Keratinocyte (primary cell): ENCODE data around the gene STRBP. TPM values are rescaled to one million over a fixed set of nuclear protein-coding genes. Genes with fewer than 3 reads are reported as not detected.
"Not testable (repeated sequence)": the region's sequence is repeated elsewhere in the genome, so short reads cannot be mapped to it uniquely, and the experiment has no call there.

ENCODE experiments used
- DNase-seq: peaks from one replicate; pipeline ENCODE4 v3.0.0-alpha.2; 2011; ENCODE audit warnings: low read depth, missing footprints, low spot score
- FAIRE-seq: peaks from 2 replicates; lab custom pipeline; 2011; peaks lifted over from hg19 to GRCh38; lab: Jason Lieb, UNC
- H2AFZ ChIP-seq: 2 replicates; pipeline ENCODE4 v1.6.0; 2012; ENCODE audit warnings: low read length, control low read depth, inconsistent platforms; ENCODE audit not compliant: control insufficient read depth
- H3K27ac ChIP-seq: 2 replicates; pipeline ENCODE4 v1.5.1; 2011; ENCODE audit warnings: low read length; ENCODE audit not compliant: control insufficient read depth, insufficient read depth
- H3K27me3 ChIP-seq: 3 replicates; pipeline ENCODE4 v1.6.0; 2011; ENCODE audit warnings: low read length; ENCODE audit not compliant: control insufficient read depth, insufficient read depth; ENCODE audit errors: extremely low read depth
- H3K36me3 ChIP-seq, 2 experiments: 2 replicates in 1 of 2; 3 replicates in 1 of 2; pipeline ENCODE4 v1.5.1; 2011; ENCODE audit warnings: low read length in 2 of 2, mild to moderate bottlenecking in 1 of 2; ENCODE audit not compliant: control insufficient read depth in 2 of 2, insufficient read depth in 2 of 2; ENCODE audit errors: extremely low read depth in 1 of 2
- H3K4me1 ChIP-seq: 3 replicates; pipeline ENCODE4 v1.5.1; 2011; ENCODE audit warnings: low read length; ENCODE audit not compliant: control insufficient read depth, insufficient read depth; ENCODE audit errors: extremely low read depth
- H3K4me2 ChIP-seq: 3 replicates; pipeline ENCODE4 v1.6.0; 2011; ENCODE audit warnings: low read depth, low read length; ENCODE audit not compliant: control insufficient read depth, insufficient read depth; ENCODE audit errors: extremely low read depth
- H3K4me3 ChIP-seq, 3 experiments: fragments of 200-600 bp in 1 of 3; sonication (generic) in 1 of 3; 2 replicates in 2 of 3; 3 replicates in 1 of 3; pipeline ENCODE4 v1.5.1; 2011 to 2016; ENCODE audit warnings: low read length in 3 of 3, mild to moderate bottlenecking in 3 of 3, control low read depth in 2 of 3, inconsistent platforms in 1 of 3, low read depth in 1 of 3, mixed read lengths in 1 of 3, mixed run types in 1 of 3, moderate library complexity in 1 of 3; ENCODE audit not compliant: control insufficient read depth in 2 of 3, insufficient read depth in 2 of 3; ENCODE audit errors: extremely low read depth in 1 of 3
- H3K79me2 ChIP-seq: 2 replicates; pipeline ENCODE4 v1.6.0; 2012; ENCODE audit warnings: low read length; ENCODE audit not compliant: control insufficient read depth, insufficient read depth
- H3K9ac ChIP-seq: 3 replicates; pipeline ENCODE4 v1.6.0; 2011; ENCODE audit warnings: low read length; ENCODE audit not compliant: control insufficient read depth, insufficient read depth; ENCODE audit errors: extremely low read depth
- H3K9me1 ChIP-seq: 3 replicates; pipeline ENCODE4 v1.6.0; 2011; ENCODE audit warnings: low read length; ENCODE audit not compliant: control insufficient read depth, insufficient read depth; ENCODE audit errors: extremely low read depth
- H3K9me3 ChIP-seq: 2 replicates; pipeline ENCODE4 v1.5.1; 2012; ENCODE audit warnings: low read depth, low read length; ENCODE audit not compliant: control insufficient read depth
- H4K20me1 ChIP-seq: 3 replicates; pipeline ENCODE4 v1.6.0; 2011; ENCODE audit warnings: low read length; ENCODE audit not compliant: control insufficient read depth, insufficient read depth; ENCODE audit errors: extremely low read depth
- EZH2 ChIP-seq: IDR thresholded peaks from one replicate; pipeline ENCODE4 v1.6.1; 2012; ENCODE audit warnings: inconsistent platforms, mild to moderate bottlenecking, low read length, moderate library complexity
- dilution Hi-C: fragments of 300-500 bp; cut with MboI; formaldehyde crosslinking; loops from one replicate; pipeline ENCODE4 v1.7.0; 2020; ENCODE audit warnings: low sequenced_read_pairs; ENCODE audit not compliant: extremely low pct_ligation_motif_present
- polyA plus RNA-seq, 5 experiments: library from polyadenylated mRNA; depleted of rRNA in 3 of 5; stranded (reverse) in 3 of 5; stranded (forward) in 1 of 5; unstranded in 1 of 5; fragments of >200 nt; gene quantifications; 1 replicate in 1 of 5; 2 replicates in 3 of 5; 3 replicates in 1 of 5; pipeline versions ENCODE4 v1.2.1 to v1.2.3, GENCODE V29; 2011 to 2012; ENCODE audit warnings: missing spikeins in 2 of 5, low read depth in 1 of 5, low replicate concordance in 1 of 5
- TF ChIP-seq, protein P1 (sequence below), 3 experiments: IDR thresholded peaks in 1 of 3; conservative IDR thresholded peaks in 1 of 3; optimal IDR thresholded peaks in 1 of 3; 2 replicates in 2 of 3; 3 replicates in 1 of 3; pipeline versions ENCODE3 to v1.5.1; 2011; ENCODE audit warnings: low read length in 3 of 3, mild to moderate bottlenecking in 3 of 3, moderate library complexity in 2 of 3, control low read depth in 1 of 3, inconsistent platforms in 1 of 3; ENCODE audit not compliant: insufficient read depth in 2 of 3; ENCODE audit errors: extremely low read depth in 1 of 3

The STRBP gene
- polyA plus RNA-seq, 1 donor (not counting 4 experiments of a cell fraction or from before 2014, with no cell fraction given): 11.3 TPM

DNA sequence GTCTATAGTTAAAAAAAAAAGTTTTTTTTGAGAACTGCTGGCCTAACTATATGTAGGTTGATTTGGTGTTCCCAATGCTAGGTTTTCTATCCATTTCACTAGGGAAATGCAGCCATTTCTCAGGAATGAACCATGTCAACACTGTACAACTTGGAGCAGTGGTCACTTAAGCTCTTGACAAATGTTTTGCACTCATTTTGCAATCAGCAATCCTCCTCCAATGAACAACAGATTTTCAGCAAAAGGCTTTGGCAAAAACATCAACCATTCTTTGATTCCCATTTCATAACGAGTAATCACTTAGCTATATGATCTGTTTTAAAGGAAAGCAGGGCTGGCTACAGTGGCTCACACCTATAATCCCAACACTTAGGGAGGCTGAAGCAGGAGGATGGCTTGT, 17.9 kb downstream of the STRBP start:
- Histone ChIP-seq H3K9me1 (no peaks in the 10 kb centered on the region), H3K27ac (no peak overlapping the region), H3K9me3 (no peaks in the 10 kb centered on the region), H4K20me1 (no peaks in the 10 kb centered on the region), H3K4me1 (no peaks in the 10 kb centered on the region), H3K27me3 (no peaks in the 10 kb centered on the region), H2AFZ (no peak overlapping the region), H3K36me3 (no peaks in the 10 kb centered on the region), H3K4me2 (no peak overlapping the region), H3K4me3 (no peak overlapping the region), H3K79me2 (no peaks in the 10 kb centered on the region), H3K9ac (no peak overlapping the region)
- dilution Hi-C loops: no loop called here
- DNase-seq (no peak), FAIRE-seq (no peak)
- TF ChIP-seq EZH2: no peak
- TF ChIP-seq, protein P1, sequence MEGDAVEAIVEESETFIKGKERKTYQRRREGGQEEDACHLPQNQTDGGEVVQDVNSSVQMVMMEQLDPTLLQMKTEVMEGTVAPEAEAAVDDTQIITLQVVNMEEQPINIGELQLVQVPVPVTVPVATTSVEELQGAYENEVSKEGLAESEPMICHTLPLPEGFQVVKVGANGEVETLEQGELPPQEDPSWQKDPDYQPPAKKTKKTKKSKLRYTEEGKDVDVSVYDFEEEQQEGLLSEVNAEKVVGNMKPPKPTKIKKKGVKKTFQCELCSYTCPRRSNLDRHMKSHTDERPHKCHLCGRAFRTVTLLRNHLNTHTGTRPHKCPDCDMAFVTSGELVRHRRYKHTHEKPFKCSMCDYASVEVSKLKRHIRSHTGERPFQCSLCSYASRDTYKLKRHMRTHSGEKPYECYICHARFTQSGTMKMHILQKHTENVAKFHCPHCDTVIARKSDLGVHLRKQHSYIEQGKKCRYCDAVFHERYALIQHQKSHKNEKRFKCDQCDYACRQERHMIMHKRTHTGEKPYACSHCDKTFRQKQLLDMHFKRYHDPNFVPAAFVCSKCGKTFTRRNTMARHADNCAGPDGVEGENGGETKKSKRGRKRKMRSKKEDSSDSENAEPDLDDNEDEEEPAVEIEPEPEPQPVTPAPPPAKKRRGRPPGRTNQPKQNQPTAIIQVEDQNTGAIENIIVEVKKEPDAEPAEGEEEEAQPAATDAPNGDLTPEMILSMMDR (optimal IDR thresholded peaks at IDR 0.05 in 1 of 3, IDR thresholded peaks at IDR 0.05 in 1 of 3, conservative IDR thresholded peaks at IDR 0.05 in 1 of 3; ENCODE audit: extremely low read depth in 1 of 3, insufficient read depth in 2 of 3, low read length in 3 of 3): no peak

DNA sequence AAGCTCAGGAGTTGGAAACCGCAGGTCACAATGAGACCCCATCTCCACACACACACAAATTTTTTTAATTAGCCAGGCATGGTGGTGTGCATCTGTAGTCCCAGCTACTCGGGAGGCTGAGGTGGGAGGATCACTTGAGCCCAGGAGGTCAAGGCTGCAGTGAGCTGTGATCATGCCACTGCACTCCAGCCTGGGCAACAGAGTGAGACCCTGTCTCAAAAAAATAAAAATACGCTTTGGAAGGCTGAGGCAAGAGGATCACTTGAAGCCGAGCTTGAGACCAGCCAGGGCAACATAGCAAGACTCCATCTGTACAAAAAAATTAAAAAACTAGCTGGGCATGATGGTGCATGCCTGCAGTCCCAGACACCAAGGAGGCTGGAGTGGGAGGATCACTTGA, 19.2 kb downstream of the STRBP start:
- H3K4me1 ChIP-seq, H4K20me1 ChIP-seq, H3K27me3 ChIP-seq, DNase-seq, H3K79me2 ChIP-seq, H3K9ac ChIP-seq, H3K36me3 ChIP-seq, H3K9me3 ChIP-seq, H3K9me1 ChIP-seq, H3K4me2 ChIP-seq, dilution Hi-C loops, FAIRE-seq, H3K27ac ChIP-seq, H3K4me3 ChIP-seq, H2AFZ ChIP-seq: not testable (repeated sequence)

DNA sequence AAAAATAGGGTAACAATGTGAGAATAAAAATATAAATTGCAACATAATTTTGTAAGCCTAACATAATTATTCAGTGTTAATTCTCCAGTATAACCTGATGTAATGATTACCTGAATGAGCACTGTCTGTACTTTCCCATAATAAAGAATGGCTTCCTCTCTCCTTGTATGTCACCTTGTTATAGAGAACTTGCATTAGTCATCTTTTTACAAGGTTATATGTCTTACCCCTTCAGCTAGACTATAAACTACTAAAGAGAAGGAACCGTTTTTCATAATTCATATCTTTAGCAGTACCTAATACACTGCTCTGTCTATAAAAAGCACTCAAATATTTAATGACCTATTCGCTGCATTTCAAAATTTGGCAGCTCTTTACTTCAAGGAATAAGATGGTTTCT, 19.8 kb downstream of the STRBP start:
- Histone ChIP-seq H3K27ac (no peak overlapping the region), H2AFZ (no peak overlapping the region), H3K27me3 (no peaks in the 10 kb centered on the region), H3K9me3 (no peaks in the 10 kb centered on the region), H3K4me2 (no peak overlapping the region), H3K9me1 (no peaks in the 10 kb centered on the region), H3K4me1 (no peaks in the 10 kb centered on the region), H3K9ac (no peak overlapping the region), H3K4me3 (no peak overlapping the region), H4K20me1 (no peaks in the 10 kb centered on the region), H3K36me3 (no peaks in the 10 kb centered on the region), H3K79me2 (no peaks in the 10 kb centered on the region)
- FAIRE-seq (no peak), DNase-seq (no peak)
- TF ChIP-seq EZH2: no peak
- TF ChIP-seq, protein P1 (optimal IDR thresholded peaks at IDR 0.05 in 1 of 3, IDR thresholded peaks at IDR 0.05 in 1 of 3, conservative IDR thresholded peaks at IDR 0.05 in 1 of 3; ENCODE audit: extremely low read depth in 1 of 3, insufficient read depth in 2 of 3, low read length in 3 of 3): no peak
- dilution Hi-C loops: no loop called here
